Smooth muscle cell (in vitro differentiated cells): ENCODE data around the gene CLMP. TPM values are rescaled to one million over a fixed set of nuclear protein-coding genes. Genes with fewer than 3 reads are reported as not detected.

Experiments used
- DNase-seq: peaks from one replicate; lab custom pipeline; 2025; ENCODE audit not compliant: unreplicated experiment; lab: John Stamatoyannopoulos, UW
- H2AFZ ChIP-seq: fragments of 200-600 bp; sonication (generic); 2 replicates; pipeline ENCODE4 v1.6.0; 2016; ENCODE audit warnings: antibody characterized with exemption, low read depth, mild to moderate bottlenecking
- H3F3A ChIP-seq: fragments of 200-600 bp; sonication (generic); 2 replicates; pipeline ENCODE4 v1.6.0; 2017; ENCODE audit warnings: antibody characterized with exemption, low read depth
- H3K27ac ChIP-seq: fragments of 200-600 bp; sonication (generic); 2 replicates; pipeline ENCODE4 v1.5.1; 2016; ENCODE audit warnings: low read depth, mild to moderate bottlenecking
- H3K27me3 ChIP-seq: fragments of 200-600 bp; sonication (generic); 2 replicates; pipeline ENCODE4 v1.6.1; 2016; ENCODE audit warnings: low read depth, mild to moderate bottlenecking
- H3K36me3 ChIP-seq: fragments of 200-600 bp; sonication (generic); 2 replicates; pipeline ENCODE4 v1.5.1; 2016; ENCODE audit warnings: low read depth
- H3K4me1 ChIP-seq: fragments of 200-600 bp; sonication (generic); 2 replicates; pipeline ENCODE4 v1.5.1; 2016; ENCODE audit warnings: low read depth
- H3K4me2 ChIP-seq: fragments of 200-600 bp; sonication (generic); 2 replicates; pipeline ENCODE4 v1.6.0; 2016; ENCODE audit warnings: mild to moderate bottlenecking
- H3K4me3 ChIP-seq: fragments of 200-600 bp; sonication (generic); 2 replicates; pipeline ENCODE4 v1.5.1; 2016; ENCODE audit warnings: mild to moderate bottlenecking
- H3K79me2 ChIP-seq: fragments of 200-600 bp; sonication (generic); 2 replicates; pipeline ENCODE4 v1.6.0; 2016; ENCODE audit warnings: low read depth, mild to moderate bottlenecking
- H3K9ac ChIP-seq: fragments of 200-600 bp; sonication (generic); 2 replicates; pipeline ENCODE4 v1.6.0; 2016; ENCODE audit warnings: low read depth
- H3K9me3 ChIP-seq: fragments of 200-600 bp; sonication (generic); replicated peaks from 2 replicates; pipeline ENCODE4 v1.5.1; 2016; ENCODE audit warnings: low read depth
- H4K20me1 ChIP-seq: fragments of 200-600 bp; sonication (generic); 2 replicates; pipeline ENCODE4 v1.6.0; 2016; ENCODE audit warnings: low read depth
- CTCF ChIP-seq: fragments of 200-600 bp; sonication (generic); IDR thresholded peaks from 2 replicates; pipeline ENCODE4 v1.5.1; 2017; ENCODE audit warnings: borderline replicate concordance, mild to moderate bottlenecking, antibody characterized with exemption; ENCODE audit not compliant: insufficient read depth, poor library complexity, severe bottlenecking
- WGBS: methylation state at CpG from one replicate; pipeline ENCODE4 v1.1.7; 2016; ENCODE audit warnings: low lambda C conversion rate; 5-methylcytosine and 5-hydroxymethylcytosine counted together
- polyA plus RNA-seq: library from polyadenylated mRNA; unstranded; fragments of >200 nt; fragmentation: Nextera tagmentation; extraction: Ambion mirVana; gene quantifications from 2 replicates; pipeline ENCODE4 v1.2.1, GENCODE V29; 2016
- total RNA-seq: library from RNA; depleted of rRNA; stranded (reverse); fragments of >200 nt; gene quantifications from 2 replicates; pipeline ENCODE4 v1.2.3, GENCODE V29; 2014

CLMP gene
- total and polyA plus RNA-seq, 2 experiments from 2014 or later: 74.0 to 176 TPM

- no peak for DNase-seq
- WGBS: 97% methylated on average over 2 of the region's 2 CpGs
- Histone ChIP-seq H3K4me3 (no peak overlapping the region), H3K27me3 (no peaks in the 10 kb centered on the region), H2AFZ (no peak overlapping the region), H3K36me3 (no peaks in the 10 kb centered on the region), H3K9me3 (no peaks in the 10 kb centered on the region), H3K79me2 (peaks cover 43% of the 10 kb centered on the region), H4K20me1 (peaks cover 15% of the 10 kb centered on the region), H3K9ac (no peak overlapping the region), H3F3A (peaks cover 15% of the 10 kb centered on the region), H3K4me2 (no peak overlapping the region), H3K4me1 (peaks cover 16% of the 10 kb centered on the region), H3K27ac (peak overlapping the region; percentile 1)
- TF ChIP-seq CTCF: no peak
Observed at GRCh38 chr11:123065621-123066020, 129.4 kb downstream of the CLMP start.

- Histone ChIP-seq H3K4me3 (peak overlapping the region; percentile 85), H3K4me2 (peak overlapping the region; percentile 82), H4K20me1 (peaks cover 28% of the 10 kb centered on the region), H3K4me1 (peaks cover 31% of the 10 kb centered on the region), H2AFZ (peak overlapping the region; percentile 76), H3K9ac (peak overlapping the region; percentile 99), H3K27me3 (no peaks in the 10 kb centered on the region), H3K9me3 (no peaks in the 10 kb centered on the region), H3K79me2 (peaks cover 59% of the 10 kb centered on the region), H3F3A (peaks cover 13% of the 10 kb centered on the region), H3K36me3 (peaks cover 9% of the 10 kb centered on the region), H3K27ac (peak overlapping the region; percentile 99)
- TF ChIP-seq CTCF: no peak
- DNase-seq: no peak
- 41% methylated on average over 9 of the region's 9 CpGs for WGBS
Observed at GRCh38 chr11:123063826-123064657, 131.0 kb downstream of the CLMP start.

GRCh38 chr11:123062892-123063825 is 131.9 kb downstream of the CLMP start:
- Histone ChIP-seq H3K4me1 (peaks cover 40% of the 10 kb centered on the region), H3K27me3 (no peaks in the 10 kb centered on the region), H4K20me1 (peaks cover 37% of the 10 kb centered on the region), H3F3A (peaks cover 20% of the 10 kb centered on the region), H3K27ac (peak overlapping the region; percentile 99), H3K36me3 (peaks cover 9% of the 10 kb centered on the region), H3K9me3 (no peaks in the 10 kb centered on the region), H3K79me2 (peaks cover 68% of the 10 kb centered on the region), H3K9ac (peak overlapping the region; percentile 99), H3K4me2 (peak overlapping the region; percentile 82), H3K4me3 (peak overlapping the region; percentile 85), H2AFZ (peak overlapping the region; percentile 76)
- WGBS: 5% methylated on average over 37 of the region's 37 CpGs
- no peak for DNase-seq
- no peak for TF ChIP-seq CTCF
